SK-N-MC (cell line): ENCODE results near the gene LRRC61.
"Not testable (repeated sequence)": the region's sequence is repeated elsewhere in the genome, so short reads cannot be mapped to it uniquely, and the experiment has no call there.

Experiments used
- EZH2 ChIP-seq: fragments of 200-600 bp; sonication (generic); IDR thresholded peaks from one replicate; pipeline ENCODE4 v1.6.1; 2017; ENCODE audit warnings: antibody characterized with exemption
- FOXP2 ChIP-seq: optimal IDR thresholded peaks from 2 replicates; pipeline ENCODE3; 2011; ENCODE audit warnings: mild to moderate bottlenecking, moderate library complexity; ENCODE audit not compliant: insufficient read depth; ENCODE audit errors: extremely low read length, control extremely low read depth
- POLR2AphosphoS5 ChIP-seq: IDR thresholded peaks from 2 replicates; pipeline ENCODE4 v1.6.1; 2012; ENCODE audit warnings: mild to moderate bottlenecking, low read depth, low read length, borderline replicate concordance

DNA sequence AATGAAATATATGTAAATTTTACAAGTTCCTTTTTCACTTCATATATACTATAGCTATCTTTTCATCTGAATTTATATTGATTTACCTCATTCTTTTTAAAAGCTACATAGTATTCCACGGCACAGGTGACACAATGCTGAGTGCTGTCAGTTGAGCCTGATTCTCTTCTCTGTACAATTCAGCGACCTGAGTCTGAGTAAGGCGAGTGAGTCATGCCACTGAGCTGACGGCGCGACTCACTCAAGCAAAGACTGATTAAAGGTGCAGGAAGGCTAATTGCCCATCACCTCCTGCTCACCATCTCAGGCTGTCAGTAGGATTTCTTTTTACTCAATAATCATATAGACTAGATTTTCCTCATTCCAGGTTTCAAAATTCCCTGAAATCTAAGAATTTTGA lies 39.5 kb upstream of the LRRC61 start:
- TF ChIP-seq POLR2AphosphoS5, EZH2, FOXP2: not testable (repeated sequence)
